GM12878 (cell line): Measurements from ENCODE around the gene SCGB2B2. TPM values are rescaled to one million over a fixed set of nuclear protein-coding genes. Genes with fewer than 3 reads are reported as not detected.
A peak's percentile ranks its signal among the peaks of the same experiment; 100 is the strongest.

ENCODE experiments used
- ATAC-seq: fragments of 200-7000 bp; cut with Tn5 transposase; 3 replicates; pipeline ENCODE4 v1.9.1; 2020; ENCODE audit warnings: mild to moderate bottlenecking, moderate library complexity
- Bru-seq: library from RNA; stranded (reverse); fragments of 400-500 nt; gene quantifications from one replicate; lab custom pipeline; 2021; lab: Mats Ljungman, UMichigan
- BruChase-seq, 2 experiments: library from RNA; stranded (reverse); fragments of 400-500 nt; gene quantifications; one replicate each; lab custom pipeline; 2021; lab: Mats Ljungman, UMichigan
- BruUV-seq: library from RNA; stranded (reverse); fragments of 400-500 nt; replicated peaks from 2 replicates; lab custom pipeline; 2021; lab: Mats Ljungman, UMichigan
- CTCF ChIA-PET: fragments of 300-600 bp; sonication (Branson Sonifier 250); formaldehyde crosslinking; extraction: SDS; loops from one replicate; lab custom pipeline; 2021; ENCODE audit warnings: inconsistent platforms; lab: Yijun Ruan, JAX
- POLR2A ChIA-PET: fragments of 350-600 bp; formaldehyde crosslinking; extraction: SDS; loops from one replicate; lab custom pipeline; 2021; ENCODE audit warnings: inconsistent platforms; lab: Charles Lee
- RAD21 ChIA-PET: fragments of 300-600 bp; sonication (Branson Sonifier 250); formaldehyde crosslinking; loops from one replicate; lab custom pipeline; 2023; ENCODE audit warnings: antibody characterized with exemption; ENCODE audit not compliant: unreplicated experiment; lab: Charles Lee
- SMC1A ChIA-PET: fragments of 300-600 bp; sonication (Branson Sonifier 250); formaldehyde crosslinking; loops from one replicate; lab custom pipeline; 2023; ENCODE audit not compliant: unreplicated experiment, uncharacterized antibody; lab: Charles Lee
- DNase-seq: peaks from one replicate; pipeline ENCODE4 v3.0.0-alpha.2; 2011; ENCODE audit warnings: low read depth, low spot score
- FAIRE-seq: peaks from 3 replicates; lab custom pipeline; 2011; peaks lifted over from hg19 to GRCh38; lab: Jason Lieb, UNC
- H2AFZ ChIP-seq: 2 replicates; pipeline ENCODE4 v1.6.0; 2011; ENCODE audit warnings: low read depth, low read length, control low read depth; ENCODE audit not compliant: control insufficient read depth
- H3K27ac ChIP-seq: 2 replicates; pipeline ENCODE4 v1.5.1; 2011; ENCODE audit warnings: control low read depth; ENCODE audit not compliant: control insufficient read depth, insufficient read depth
- H3K27me3 ChIP-seq, 2 experiments: replicated peaks in 1 of 2; 2 replicates each; pipeline versions ENCODE4 v1.6.0 to v1.6.1; 2011; ENCODE audit warnings: low read length in 1 of 2; ENCODE audit not compliant: control insufficient read depth in 2 of 2, insufficient read depth in 2 of 2
- H3K36me3 ChIP-seq, 2 experiments: 2 replicates each; pipeline ENCODE4 v1.5.1; 2011; ENCODE audit warnings: low read length in 1 of 2; ENCODE audit not compliant: control insufficient read depth in 2 of 2, insufficient read depth in 2 of 2
- H3K4me1 ChIP-seq: 2 replicates; pipeline ENCODE4 v1.6.1; 2011; ENCODE audit warnings: mild to moderate bottlenecking, low read length, moderate library complexity, mixed read lengths; ENCODE audit not compliant: control insufficient read depth, insufficient read depth
- H3K4me2 ChIP-seq: 2 replicates; pipeline ENCODE4 v1.6.0; 2011; ENCODE audit warnings: control low read depth; ENCODE audit not compliant: control insufficient read depth, insufficient read depth
- H3K4me3 ChIP-seq: fragments of 200-600 bp; sonication (generic); 2 replicates; pipeline ENCODE4 v1.5.1; 2016
- H3K79me2 ChIP-seq: 2 replicates; pipeline ENCODE4 v1.6.0; 2011; ENCODE audit warnings: low read length; ENCODE audit not compliant: control insufficient read depth, insufficient read depth
- H3K9ac ChIP-seq: 2 replicates; pipeline ENCODE4 v1.8.0; 2011; ENCODE audit warnings: low read length, control low read depth, mixed read lengths; ENCODE audit not compliant: control insufficient read depth, insufficient read depth
- H3K9me3 ChIP-seq: replicated peaks from 3 replicates; pipeline ENCODE4 v1.5.1; 2011; ENCODE audit warnings: mild to moderate bottlenecking, low read length; ENCODE audit not compliant: control insufficient read depth, insufficient read depth
- H4K20me1 ChIP-seq: 2 replicates; pipeline ENCODE4 v1.6.0; 2011; ENCODE audit not compliant: control insufficient read depth, insufficient read depth
- BCL11A ChIP-seq: IDR thresholded peaks from 2 replicates; pipeline ENCODE4 v1.6.1; 2011; ENCODE audit warnings: low read depth, low read length
- BRCA1 ChIP-seq: IDR thresholded peaks from 2 replicates; pipeline ENCODE4 v1.6.1; 2011; ENCODE audit warnings: low read depth, low read length, improper control_type of control experiment
- CEBPB ChIP-seq, 2 experiments: fragments of 150-350 bp in 1 of 2; IDR thresholded peaks; 2 replicates each; pipeline ENCODE4 v1.6.1; 2012 to 2014; ENCODE audit warnings: low read depth in 2 of 2, low read length in 2 of 2, borderline replicate concordance in 1 of 2, inconsistent platforms in 1 of 2
- DPF2 ChIP-seq: fragments of 450-650 bp; IDR thresholded peaks from 2 replicates; pipeline ENCODE4 v1.6.1; 2017; ENCODE audit warnings: mild to moderate bottlenecking
- IKZF1 ChIP-seq: fragments of 450-650 bp; conservative IDR thresholded peaks from 2 replicates; pipeline ENCODE4 v1.6.1; 2017; ENCODE audit warnings: antibody characterized with exemption, mild to moderate bottlenecking
- IRF4 ChIP-seq: IDR thresholded peaks from 2 replicates; pipeline ENCODE4 v1.6.1; 2011; ENCODE audit warnings: low read depth, low read length
- JUNB ChIP-seq: IDR thresholded peaks from 2 replicates; pipeline ENCODE4 v1.6.1; 2016; ENCODE audit warnings: antibody characterized with exemption, mild to moderate bottlenecking
- NKRF ChIP-seq: fragments of 450-650 bp; conservative IDR thresholded peaks from 2 replicates; pipeline ENCODE4 v1.6.1; 2017; ENCODE audit warnings: mild to moderate bottlenecking, moderate library complexity
- NR2C1 ChIP-seq: fragments of 450-650 bp; IDR thresholded peaks from 2 replicates; pipeline ENCODE4 v1.6.1; 2017; ENCODE audit warnings: antibody characterized with exemption, mild to moderate bottlenecking, moderate library complexity
- PBX3 ChIP-seq: IDR thresholded peaks from 2 replicates; pipeline ENCODE4 v1.6.1; 2011; ENCODE audit warnings: mild to moderate bottlenecking, low read depth, low read length, moderate library complexity; ENCODE audit not compliant: insufficient replicate concordance
- SREBF2 ChIP-seq: IDR thresholded peaks from 2 replicates; pipeline ENCODE4 v1.6.1; 2012; ENCODE audit warnings: mild to moderate bottlenecking, low read length
- YY1 ChIP-seq: IDR thresholded peaks from 2 replicates; pipeline ENCODE4 v1.6.1; 2011; ENCODE audit warnings: low read depth, mild to moderate bottlenecking, low read length
- ZNF274 ChIP-seq: IDR thresholded peaks from one replicate; pipeline ENCODE4 v1.8.0; 2011; ENCODE audit not compliant: insufficient read length, insufficient read depth
- WGBS: methylation state at CpG from one replicate; pipeline ENCODE4 v1.1.6; 2016; ENCODE audit warnings: low lambda C conversion rate; ENCODE audit not compliant: insufficient replicate concordance, insufficient coverage; ENCODE audit errors: missing lambda C conversion rate; 5-methylcytosine and 5-hydroxymethylcytosine counted together
- in situ Hi-C: fragments of 300-500 bp; cut with MboI; formaldehyde crosslinking; loops from 9 replicates; pipeline ENCODE4 v1.14.3; 2018; ENCODE audit warnings: mixed read lengths
- intact Hi-C: fragments of 100-400 bp; cut with micrococcal nuclease; formaldehyde crosslinking; loops from one replicate; pipeline ENCODE4 v1.14.2; 2022; ENCODE audit not compliant: unreplicated experiment
- long read RNA-seq, 2 experiments: library from polyadenylated mRNA; unstranded; transcript quantifications; one replicate each; pipeline ENCODE4 v2.0.0, GENCODE V29; 2019 to 2020
- polyA minus RNA-seq, 3 experiments: library from RNA; depleted of rRNA, polyadenylated mRNA; stranded (reverse); fragments of >200 nt; gene quantifications; 2 replicates each; pipeline ENCODE4 v1.2.3, GENCODE V29; 2011
- polyA plus RNA-seq, 11 experiments: library from polyadenylated mRNA; depleted of rRNA in 4 of 11; unstranded in 6 of 11; stranded (reverse) in 5 of 11; fragments of >200 nt; fragmentation: Nextera tagmentation in 4 of 11; fragmentation: Illumina TruSeq in 1 of 11; extraction: Ambion mirVana in 4 of 11; extraction: Trizol in 1 of 11; gene quantifications; 1 replicate in 1 of 11; 2 replicates in 10 of 11; pipeline versions ENCODE4 v1.2.1 to v1.2.3, GENCODE V29; 2011 to 2016; ENCODE audit warnings: inconsistent platforms in 2 of 11, missing spikeins in 2 of 11, low read depth in 1 of 11
- total RNA-seq, 4 experiments: library from RNA; depleted of rRNA in 3 of 4; stranded (reverse); fragments of >200 nt in 3 of 4; fragmentation: Illumina TruSeq in 1 of 4; extraction: Trizol in 1 of 4; gene quantifications; 2 replicates each; pipeline versions ENCODE4 v1.2.1 to v1.2.3, GENCODE V29; 2013 to 2021
- TF ChIP-seq, protein P1 (sequence below): IDR thresholded peaks from 2 replicates; pipeline ENCODE4 v1.6.1; 2012; ENCODE audit warnings: low read length, inconsistent platforms
- TF ChIP-seq, protein P2 (sequence below): IDR thresholded peaks from 2 replicates; pipeline ENCODE4 v1.6.1; 2012; ENCODE audit warnings: low read depth, low read length, improper control_type of control experiment

Gene SCGB2B2
- total RNA-seq (2013; cell fraction: nucleolus; rRNA removed) = 3.8 and 5.0 TPM in 2 replicates
- total RNA-seq (2014; rRNA removed) = 0.05 TPM in 1 of 2 replicates, not detected in the other
- total RNA-seq (2014; rRNA removed; fragmentation: Illumina TruSeq; extraction: Trizol) = not detected in 2 replicates
- total RNA-seq (2021) = 0.31 TPM in 1 of 2 replicates, not detected in the other
- polyA plus RNA-seq (2011; ENCODE audit: low read depth) = 0.09 TPM
- 0.04 and 0.35 TPM in 2 replicates for polyA plus RNA-seq (2011; rRNA removed)
- polyA plus RNA-seq (2011; cell fraction: cytosol; rRNA removed) = 0.10 and 0.18 TPM in 2 replicates
- polyA plus RNA-seq (2011; cell fraction: nucleus; rRNA removed) = 0.75 and 1.0 TPM in 2 replicates
- 0.05 and 0.22 TPM in 2 replicates for polyA plus RNA-seq (2012)
- polyA plus RNA-seq (2014; fragmentation: Illumina TruSeq; extraction: Trizol) = 0.06 and 0.11 TPM in 2 replicates
- polyA plus RNA-seq (2014; fragmentation: Nextera tagmentation; extraction: Ambion mirVana) = not detected
- polyA plus RNA-seq (2014; rRNA removed) = not detected in 2 replicates
- under 1 TPM in 1 of 2 experiments, not detected in 1; 0.12 TPM for polyA plus RNA-seq (2016; fragmentation: Nextera tagmentation; extraction: Ambion mirVana)
- 0.51 and 0.77 TPM in 2 replicates for polyA minus RNA-seq (2011; rRNA and poly(A)+ RNA removed)
- polyA minus RNA-seq (2011; cell fraction: cytosol; rRNA and poly(A)+ RNA removed) = not detected in 2 replicates
- polyA minus RNA-seq (2011; cell fraction: nucleus; rRNA and poly(A)+ RNA removed) = 0.73 and 1.5 TPM in 2 replicates
- percentile 50 among the genes with signal in this experiment for Bru-seq, nascent RNA
- BruChase-seq, experiment 1, labeled RNA remaining after a 6-hour chase = percentile 68 among the genes with signal in this experiment
- percentile 61 among the genes with signal in this experiment for BruChase-seq, experiment 2, labeled RNA remaining after a 2-hour chase
- long read RNA-seq, experiment 1 = 0 reads
- long read RNA-seq, experiment 2, partial matches to known transcripts = 0 of 5 reads
- long read RNA-seq, experiment 2, other reads (novel, unspliced or antisense) = 5 of 5 reads

DNA sequence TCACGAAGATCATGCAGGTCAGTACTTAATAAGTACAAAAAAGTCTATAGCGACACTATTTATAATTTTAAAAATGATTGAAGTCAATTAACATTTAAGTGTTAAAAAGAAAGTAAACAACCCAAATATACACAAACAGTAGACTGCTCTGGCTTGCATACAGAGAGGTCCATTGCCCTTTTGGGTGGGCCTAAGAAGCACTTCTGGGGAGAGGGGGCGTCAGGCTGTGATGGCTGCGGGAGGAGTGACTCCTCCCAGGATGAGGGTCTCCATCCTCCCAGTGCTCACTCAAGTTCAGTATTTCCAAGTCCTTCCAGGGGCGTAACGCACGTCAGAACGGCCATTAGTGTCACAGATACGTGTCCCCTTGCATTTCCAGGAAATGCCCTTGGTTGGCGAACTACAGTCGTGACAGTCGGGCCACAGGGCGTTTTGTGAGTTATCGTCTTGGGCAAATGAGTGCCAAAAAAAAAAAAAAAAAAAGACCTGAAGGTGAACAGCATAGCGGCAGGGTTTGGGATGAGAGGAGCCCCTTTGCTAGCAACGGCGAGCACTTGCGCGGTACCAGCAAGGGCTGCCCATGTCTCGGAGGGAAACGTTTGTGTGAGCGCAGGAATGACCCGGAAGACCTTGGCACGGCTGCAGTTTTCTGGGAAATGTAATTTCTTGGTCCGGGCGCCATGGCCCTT is at the start of gene SCGB2B2:
Gene SCGB2B2, minus strand, starts transcription at position 463 of the 689 bp plus-strand sequence. CDS start 82,596 bp downstream, outside the sequence.
- intact Hi-C loops (loop anchor here (1.0 to 5.0 kb wide), 2 partner anchors 56 to 505 kb away; partner anchors contain the start of gene LSM14A), in situ Hi-C loops (no loop called here)
- ChIA-PET CTCF (interaction anchor here (1.0 to 3.2 kb wide), 5 partner anchors 13 to 57 kb away, joined by 3 to 12 read pairs (median 6); no protein-coding TSS in a partner anchor), RAD21 (interaction anchor here (1.2 kb wide), 1 partner anchor 464 kb away, joined by 3 read pairs; no protein-coding TSS in a partner anchor), SMC1A (interaction anchor here (1.0 kb wide), 1 partner anchor 35 kb away, joined by 3 read pairs; no protein-coding TSS in a partner anchor), POLR2A (no interaction called here)
- ATAC-seq (peak; percentile 74), DNase-seq (peak; percentile 50), FAIRE-seq (peak; percentile 75)
- BruUV-seq = TSS peak; percentile 64
- no peaks in the 10 kb centered on the region for H3K27me3 ChIP-seq
- H3K4me1 ChIP-seq = peaks cover 10% of the 10 kb centered on the region
- H4K20me1 ChIP-seq = no peaks in the 10 kb centered on the region
- peak within 1 kb of the TSS; percentile 94 for H3K9ac ChIP-seq
- H2AFZ ChIP-seq = peak within 1 kb of the TSS; percentile 94
- H3K4me3 ChIP-seq = peak within 1 kb of the TSS; percentile 67
- peaks cover 24% of the 10 kb centered on the region for H3K9me3 ChIP-seq
- peak within 1 kb of the TSS; percentile 94 for H3K4me2 ChIP-seq
- peak within 1 kb of the TSS; percentile 95 for H3K27ac ChIP-seq
- peaks cover 0 to 13% of the 10 kb centered on the region in 2 experiments; a peak in 3 of 4 replicates for H3K36me3 ChIP-seq
- H3K79me2 ChIP-seq = peaks cover 4% of the 10 kb centered on the region
- WGBS = 5% methylated on average over 26 of the region's 26 CpGs
- TF ChIP-seq DPF2 = no peak
- TF ChIP-seq ZNF274 = no peak
- no peak for TF ChIP-seq JUNB
- no peak for TF ChIP-seq IRF4
- TF ChIP-seq NKRF = no peak
- TF ChIP-seq NR2C1 = peak; percentile 99
- TF ChIP-seq CEBPB (IDR thresholded peaks at IDR 0.05; ENCODE audit: borderline replicate concordance in 1 of 2, low read depth in 2 of 2, low read length in 2 of 2) = no peak
- TF ChIP-seq, protein P1, sequence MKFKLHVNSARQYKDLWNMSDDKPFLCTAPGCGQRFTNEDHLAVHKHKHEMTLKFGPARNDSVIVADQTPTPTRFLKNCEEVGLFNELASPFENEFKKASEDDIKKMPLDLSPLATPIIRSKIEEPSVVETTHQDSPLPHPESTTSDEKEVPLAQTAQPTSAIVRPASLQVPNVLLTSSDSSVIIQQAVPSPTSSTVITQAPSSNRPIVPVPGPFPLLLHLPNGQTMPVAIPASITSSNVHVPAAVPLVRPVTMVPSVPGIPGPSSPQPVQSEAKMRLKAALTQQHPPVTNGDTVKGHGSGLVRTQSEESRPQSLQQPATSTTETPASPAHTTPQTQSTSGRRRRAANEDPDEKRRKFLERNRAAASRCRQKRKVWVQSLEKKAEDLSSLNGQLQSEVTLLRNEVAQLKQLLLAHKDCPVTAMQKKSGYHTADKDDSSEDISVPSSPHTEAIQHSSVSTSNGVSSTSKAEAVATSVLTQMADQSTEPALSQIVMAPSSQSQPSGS = no peak
- TF ChIP-seq, protein P2, sequence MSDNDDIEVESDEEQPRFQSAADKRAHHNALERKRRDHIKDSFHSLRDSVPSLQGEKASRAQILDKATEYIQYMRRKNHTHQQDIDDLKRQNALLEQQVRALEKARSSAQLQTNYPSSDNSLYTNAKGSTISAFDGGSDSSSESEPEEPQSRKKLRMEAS = no peak; the same call in 1 of the 2 replicates
- TF ChIP-seq IKZF1 = no peak
- TF ChIP-seq BRCA1 = no peak
- TF ChIP-seq YY1 = peak; percentile 89
- no peak for TF ChIP-seq SREBF2
- TF ChIP-seq BCL11A = no peak
- TF ChIP-seq PBX3 = no peak
